Spleen (tissue), 11 donors: ENCODE data around the gene C1orf159. TPM values are rescaled to one million over a fixed set of nuclear protein-coding genes. Genes with fewer than 3 reads are reported as not detected.
A peak's percentile ranks its signal among the peaks of the same experiment; 100 is the strongest.
"Not testable (repeated sequence)": the region's sequence is repeated elsewhere in the genome, so short reads cannot be mapped to it uniquely, and the experiment has no call there.

Experiments used
- DNase-seq: peaks from one replicate; pipeline ENCODE4 v3.0.0-alpha.2; 2020
- H3K27ac ChIP-seq, 8 donors: fragments of 200-600 bp; sonication (generic) in 7 of 8; 1 replicate in 4 of 8; 2 replicates in 4 of 8; pipeline versions ENCODE4 v1.5.0 to v1.8.0; 2016 to 2021; ENCODE audit warnings: inconsistent platforms in 4 of 8, mild to moderate bottlenecking in 4 of 8, moderate library complexity in 1 of 8
- H3K27me3 ChIP-seq, 7 donors: fragments of 200-600 bp; sonication (generic) in 6 of 7; replicated peaks in 1 of 7; 1 replicate in 4 of 7; 2 replicates in 3 of 7; pipeline versions ENCODE4 v1.5.0 to v1.8.0; 2016 to 2021; ENCODE audit warnings: inconsistent platforms in 3 of 7, mild to moderate bottlenecking in 1 of 7
- H3K36me3 ChIP-seq, 6 donors: fragments of 200-600 bp; sonication (generic) in 5 of 6; 1 replicate in 4 of 6; 2 replicates in 2 of 6; pipeline versions ENCODE4 v1.5.0 to v1.8.0; 2016 to 2021; ENCODE audit warnings: inconsistent platforms in 2 of 6
- H3K4me1 ChIP-seq, 6 donors: fragments of 200-600 bp; sonication (generic) in 5 of 6; 1 replicate in 3 of 6; 2 replicates in 3 of 6; pipeline versions ENCODE4 v1.5.0 to v1.8.0; 2016 to 2021; ENCODE audit warnings: inconsistent platforms in 3 of 6
- H3K4me3 ChIP-seq, 8 donors: fragments of 200-600 bp; sonication (generic) in 7 of 8; 1 replicate in 4 of 8; 2 replicates in 4 of 8; pipeline versions ENCODE4 v1.5.0 to v1.8.0; 2016 to 2021; ENCODE audit warnings: inconsistent platforms in 4 of 8, mild to moderate bottlenecking in 4 of 8, moderate library complexity in 2 of 8
- H3K9me3 ChIP-seq, 8 donors: fragments of 200-600 bp; sonication (generic) in 7 of 8; 1 replicate in 4 of 8; 2 replicates in 4 of 8; pipeline versions ENCODE4 v1.5.0 to v1.8.0; 2016 to 2021; ENCODE audit warnings: inconsistent platforms in 4 of 8
- CTCF ChIP-seq, 11 experiments: fragments of 200-600 bp in 7 of 11; fragments of 450-650 bp in 4 of 11; sonication (generic) in 4 of 11; IDR thresholded peaks in 8 of 11; conservative IDR thresholded peaks in 3 of 11; 1 replicate in 7 of 11; 2 replicates in 4 of 11; pipeline versions ENCODE4 v1.4.0 to v1.8.0; 2016 to 2021; ENCODE audit warnings: antibody characterized with exemption in 11 of 11, inconsistent platforms in 4 of 11, mild to moderate bottlenecking in 1 of 11
- POLR2A ChIP-seq, 3 donors: fragments of 450-650 bp; IDR thresholded peaks; one replicate each; pipeline ENCODE4 v1.5.1; 2017; ENCODE audit warnings: antibody characterized with exemption in 3 of 3, mild to moderate bottlenecking in 1 of 3
- POLR2AphosphoS5 ChIP-seq, 3 donors: sonication (generic); formaldehyde crosslinking; IDR thresholded peaks; one replicate each; pipeline ENCODE4 v1.5.1; 2017; ENCODE audit warnings: antibody characterized with exemption in 3 of 3
- WGBS, 5 donors: extraction: QIAGEN DNeasy Blood & Tissue Kit in 3 of 5; methylation state at CpG; one replicate each; pipeline versions ENCODE4 v1.1.5 to v1.1.7; 2013 to 2018; 5-methylcytosine and 5-hydroxymethylcytosine counted together
- intact Hi-C: fragments of 100-400 bp; cut with DNase I; formaldehyde crosslinking; loops from one replicate; pipeline ENCODE4 v1.15.0; 2023; ENCODE audit warnings: low total_unique reads
- polyA plus RNA-seq, 3 donors: library from polyadenylated mRNA; stranded (reverse); fragments of 200-250 nt; gene quantifications; one replicate each; pipeline ENCODE4 v1.2.1, GENCODE V29; 2013
- total RNA-seq, 7 donors: library from RNA; depleted of rRNA in 3 of 7; stranded (reverse); fragments of >200 nt in 3 of 7; fragmentation: NEBNext Ultra II Directional in 4 of 7; extraction: Animal tissue kit (Norgen Biotek cat#: 25700) in 4 of 7; gene quantifications; one replicate each; pipeline versions ENCODE4 v1.1.0 to v1.2.1, GENCODE V29; 2016 to 2021
- donor health status: healthy with polysubstance abuse.
- donor health status: DM: no; HTN: no; CAD: no; lungs with moderate emphysema.
- donor health status: DM: no; HTN: no; CAD: no.
- donor health status: Bipolar disorder and iron deficiency.
- donor health status: healthy.
- donor health status: DM: no; HTN: no; CAD: no.
- donor health status: DM: yes; HTN: yes; CAD: no.

The C1orf159 gene
- total and polyA plus RNA-seq, 10 donors: 8.5 to 25.7 (median 18.8) TPM

GRCh38 chr1:1101503-1101902 is 14.4 kb downstream of the C1orf159 start:
- intact Hi-C loops: no loop called here
- peak; percentile 9 for DNase-seq
- H3K27me3 ChIP-seq: no peaks in the 10 kb centered on the region
- H3K9me3 ChIP-seq: peaks cover 0 to 11% (median 6%) of the 10 kb centered on the region in 8 donors
- H3K4me1 ChIP-seq: peaks cover 0 to 13% (median 0%) of the 10 kb centered on the region in 6 donors
- H3K27ac ChIP-seq: no peak overlapping the region
- WGBS, 5 donors: 87 to 99% (median 97%) methylated on average over 7 of the region's 7 CpGs
- no peak overlapping the region for H3K4me3 ChIP-seq
- H3K36me3 ChIP-seq: no peaks in the 10 kb centered on the region
- TF ChIP-seq POLR2AphosphoS5 (IDR thresholded peaks at IDR 0.05) (no peak), CTCF (IDR thresholded peaks at IDR 0.05 in 8 of 11, conservative IDR thresholded peaks at IDR 0.05 in 3 of 11) (no peak), POLR2A (IDR thresholded peaks at IDR 0.05) (no peak)

GRCh38 chr1:1100296-1100695 is 15.6 kb downstream of the C1orf159 start:
- Histone ChIP-seq H3K4me3 (no peak overlapping the region), H3K9me3 (peaks cover 0 to 10% (median 6%) of the 10 kb centered on the region in 8 donors), H3K36me3 (no peaks in the 10 kb centered on the region), H3K4me1 (peaks cover 0 to 13% (median 0%) of the 10 kb centered on the region in 6 donors), H3K27ac (no peak overlapping the region), H3K27me3 (no peaks in the 10 kb centered on the region)
- peak; percentile 2 for DNase-seq
- intact Hi-C loops: no loop called here
- TF ChIP-seq POLR2A (IDR thresholded peaks at IDR 0.05): no peak
- TF ChIP-seq CTCF (IDR thresholded peaks at IDR 0.05 in 8 of 11, conservative IDR thresholded peaks at IDR 0.05 in 3 of 11): no peak
- no peak for TF ChIP-seq POLR2AphosphoS5 (IDR thresholded peaks at IDR 0.05)
- WGBS, 5 donors: 94 to 99% (median 97%) methylated on average over 11 of the region's 11 CpGs

GRCh38 chr1:1099506-1100183 is 16.2 kb downstream of the C1orf159 start:
- TF ChIP-seq CTCF (IDR thresholded peaks at IDR 0.05 in 8 of 11, conservative IDR thresholded peaks at IDR 0.05 in 3 of 11) (no peak), POLR2AphosphoS5 (IDR thresholded peaks at IDR 0.05) (no peak), POLR2A (IDR thresholded peaks at IDR 0.05) (no peak)
- 77 to 89% (median 88%) methylated on average over 4 of the region's 4 CpGs for WGBS, 5 donors
- H3K4me3 ChIP-seq: no peak overlapping the region
- H3K4me1 ChIP-seq: peaks cover 0 to 9% (median 0%) of the 10 kb centered on the region in 6 donors
- no peaks in the 10 kb centered on the region for H3K27me3 ChIP-seq
- no peak overlapping the region for H3K27ac ChIP-seq
- H3K36me3 ChIP-seq: no peaks in the 10 kb centered on the region
- H3K9me3 ChIP-seq: peaks cover 0 to 10% (median 6%) of the 10 kb centered on the region in 8 donors
- intact Hi-C loops: no loop called here
- no peak for DNase-seq

GRCh38 chr1:1098681-1099421 is 17.0 kb downstream of the C1orf159 start:
- Histone ChIP-seq H3K4me1 (peaks cover 0 to 1% (median 0%) of the 10 kb centered on the region in 6 donors), H3K36me3 (no peaks in the 10 kb centered on the region), H3K27ac (no peak overlapping the region), H3K27me3 (no peaks in the 10 kb centered on the region), H3K9me3 (peaks cover 0 to 10% (median 6%) of the 10 kb centered on the region in 8 donors), H3K4me3 (no peak overlapping the region)
- TF ChIP-seq POLR2A (IDR thresholded peaks at IDR 0.05): no peak
- TF ChIP-seq POLR2AphosphoS5 (IDR thresholded peaks at IDR 0.05): no peak
- no peak for TF ChIP-seq CTCF (IDR thresholded peaks at IDR 0.05 in 8 of 11, conservative IDR thresholded peaks at IDR 0.05 in 3 of 11)
- WGBS, 5 donors: 88 to 93% (median 91%) methylated on average over 18 of the region's 18 CpGs
- intact Hi-C loops: no loop called here
- peak; percentile 2 for DNase-seq

GRCh38 chr1:1096136-1096535 is 19.8 kb downstream of the C1orf159 start:
- WGBS, 5 donors: 91 to 95% (median 93%) methylated on average over 5 of the region's 5 CpGs
- H3K27ac ChIP-seq, H3K4me1 ChIP-seq, H3K36me3 ChIP-seq, intact Hi-C loops, H3K4me3 ChIP-seq, H3K27me3 ChIP-seq: not testable (repeated sequence)
- H3K9me3 ChIP-seq: peaks cover 0 to 10% (median 6%) of the 10 kb centered on the region in 8 donors
- peak; percentile 47 for DNase-seq
